ENCODE data around the gene EIF2S1. TPM values are rescaled to one million over a fixed set of nuclear protein-coding genes. Genes with fewer than 3 reads are reported as not detected.

EIF2S1 gene
- total RNA-seq, 6 experiments from 2014 or later: 163 to 218 (median 178) TPM

DNA sequence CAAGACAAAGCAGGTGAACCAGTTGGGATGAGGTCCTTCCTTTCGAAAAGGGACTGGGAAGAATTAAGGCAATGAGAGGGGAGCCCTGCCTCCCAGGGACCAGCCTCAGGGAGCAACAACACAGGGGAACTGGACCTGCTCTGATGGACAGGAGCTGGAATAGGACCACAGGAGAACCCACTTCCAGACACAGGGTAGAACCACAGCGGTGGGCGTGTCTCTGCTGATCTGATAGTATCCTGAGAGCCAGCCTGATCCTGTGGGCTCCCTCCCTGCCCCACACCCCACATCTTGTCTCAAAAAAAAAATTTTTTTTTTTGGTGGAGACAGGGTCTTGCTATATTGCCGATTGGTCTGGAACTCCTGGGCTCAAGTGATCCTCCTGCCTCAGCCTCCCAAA, 65.5 kb downstream of the EIF2S1 start:
- H3K27me3 Mint-ChIP-seq (ENCODE audit: insufficient read depth): peaks cover 7% of the 10 kb centered on the region
- H3K9me3 Mint-ChIP-seq: no peaks in the 10 kb centered on the region
- H3K4me1 Mint-ChIP-seq (ENCODE audit: low read depth): peaks cover 29% of the 10 kb centered on the region

DNA sequence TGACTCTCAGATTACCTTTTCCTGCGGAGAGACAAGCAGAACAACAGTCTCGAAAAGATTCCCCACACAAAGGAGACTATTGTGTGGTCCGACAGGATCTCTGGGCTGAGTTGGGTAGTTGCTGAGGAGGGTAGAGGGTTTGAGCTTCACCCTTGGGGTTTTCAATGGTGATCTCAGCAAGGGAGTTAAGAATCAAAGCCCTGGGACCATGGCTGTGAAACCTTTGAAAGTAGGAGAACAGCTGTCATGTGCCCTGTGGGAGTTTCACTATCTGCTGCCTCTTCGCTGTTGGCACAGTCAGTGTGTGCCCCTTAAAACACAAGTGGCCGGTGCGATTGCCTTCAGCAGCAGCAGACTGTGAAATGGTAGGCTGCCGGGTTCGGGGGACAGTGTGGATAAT, 66.0 kb downstream of the EIF2S1 start:
- no peak for DNase-seq
- Mint-ChIP-seq H3K27ac (no peak overlapping the region), H3K4me1 (ENCODE audit: low read depth) (peaks cover 29% of the 10 kb centered on the region), H3K27me3 (ENCODE audit: insufficient read depth) (peaks cover 11% of the 10 kb centered on the region), H3K9me3 (no peaks in the 10 kb centered on the region), H3K36me3 (ENCODE audit: low read depth) (no peaks in the 10 kb centered on the region), H3K4me3 (no peak overlapping the region)
- TF ChIP-seq, protein P1, sequence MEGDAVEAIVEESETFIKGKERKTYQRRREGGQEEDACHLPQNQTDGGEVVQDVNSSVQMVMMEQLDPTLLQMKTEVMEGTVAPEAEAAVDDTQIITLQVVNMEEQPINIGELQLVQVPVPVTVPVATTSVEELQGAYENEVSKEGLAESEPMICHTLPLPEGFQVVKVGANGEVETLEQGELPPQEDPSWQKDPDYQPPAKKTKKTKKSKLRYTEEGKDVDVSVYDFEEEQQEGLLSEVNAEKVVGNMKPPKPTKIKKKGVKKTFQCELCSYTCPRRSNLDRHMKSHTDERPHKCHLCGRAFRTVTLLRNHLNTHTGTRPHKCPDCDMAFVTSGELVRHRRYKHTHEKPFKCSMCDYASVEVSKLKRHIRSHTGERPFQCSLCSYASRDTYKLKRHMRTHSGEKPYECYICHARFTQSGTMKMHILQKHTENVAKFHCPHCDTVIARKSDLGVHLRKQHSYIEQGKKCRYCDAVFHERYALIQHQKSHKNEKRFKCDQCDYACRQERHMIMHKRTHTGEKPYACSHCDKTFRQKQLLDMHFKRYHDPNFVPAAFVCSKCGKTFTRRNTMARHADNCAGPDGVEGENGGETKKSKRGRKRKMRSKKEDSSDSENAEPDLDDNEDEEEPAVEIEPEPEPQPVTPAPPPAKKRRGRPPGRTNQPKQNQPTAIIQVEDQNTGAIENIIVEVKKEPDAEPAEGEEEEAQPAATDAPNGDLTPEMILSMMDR (IDR thresholded peaks at IDR 0.05): no peak

More for the DNA sequence above, 65.5 kb downstream of the EIF2S1 start:
- Mint-ChIP-seq H3K27ac (no peak overlapping the region), H3K4me3 (no peak overlapping the region), H3K36me3 (ENCODE audit: low read depth) (no peaks in the 10 kb centered on the region)
- DNase-seq: no peak
- TF ChIP-seq, protein P1 (IDR thresholded peaks at IDR 0.05): no peak

DNA sequence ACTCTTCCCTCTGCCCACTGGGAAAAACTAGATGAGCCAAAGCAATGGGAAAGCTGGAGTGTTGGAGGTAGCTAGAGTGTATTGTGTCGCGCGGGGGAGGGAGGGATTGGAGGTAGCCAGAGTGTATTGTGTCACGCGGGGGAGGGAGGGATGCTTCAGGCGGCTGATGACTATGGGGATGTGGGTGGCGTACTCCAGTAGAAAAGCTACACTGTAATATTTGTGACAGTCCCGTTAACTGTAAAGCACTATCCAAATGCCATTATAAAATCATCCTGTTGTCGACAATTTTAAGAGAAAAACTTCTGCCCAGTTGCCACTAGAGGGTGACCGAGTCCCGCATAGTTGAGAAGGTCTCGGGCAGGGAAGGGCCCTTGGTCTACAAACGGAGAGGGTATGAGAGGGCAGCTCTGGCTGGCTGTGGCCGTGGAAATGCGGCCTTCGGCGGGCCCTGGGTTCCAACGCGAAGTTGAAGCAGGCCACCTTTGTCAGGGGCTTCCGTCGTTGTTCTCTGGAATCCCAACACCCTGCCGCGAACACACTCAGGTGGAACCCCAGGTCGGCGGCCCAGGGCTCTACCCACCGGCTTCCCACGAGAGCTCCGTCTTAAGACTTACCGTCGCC, 67.0 kb downstream of the EIF2S1 start:
- no peaks in the 10 kb centered on the region for H3K9me3 Mint-ChIP-seq
- H3K27ac Mint-ChIP-seq: no peak overlapping the region
- peak overlapping the region; percentile 17; the same call in 1 of the 2 replicates for H3K4me3 Mint-ChIP-seq
- peak; percentile 73 for DNase-seq
- peaks cover 11% of the 10 kb centered on the region for H3K27me3 Mint-ChIP-seq (ENCODE audit: insufficient read depth)
- TF ChIP-seq, protein P1 (IDR thresholded peaks at IDR 0.05): peak; percentile 90
- no peaks in the 10 kb centered on the region for H3K36me3 Mint-ChIP-seq (ENCODE audit: low read depth)
- H3K4me1 Mint-ChIP-seq (ENCODE audit: low read depth): peaks cover 29% of the 10 kb centered on the region

DNA sequence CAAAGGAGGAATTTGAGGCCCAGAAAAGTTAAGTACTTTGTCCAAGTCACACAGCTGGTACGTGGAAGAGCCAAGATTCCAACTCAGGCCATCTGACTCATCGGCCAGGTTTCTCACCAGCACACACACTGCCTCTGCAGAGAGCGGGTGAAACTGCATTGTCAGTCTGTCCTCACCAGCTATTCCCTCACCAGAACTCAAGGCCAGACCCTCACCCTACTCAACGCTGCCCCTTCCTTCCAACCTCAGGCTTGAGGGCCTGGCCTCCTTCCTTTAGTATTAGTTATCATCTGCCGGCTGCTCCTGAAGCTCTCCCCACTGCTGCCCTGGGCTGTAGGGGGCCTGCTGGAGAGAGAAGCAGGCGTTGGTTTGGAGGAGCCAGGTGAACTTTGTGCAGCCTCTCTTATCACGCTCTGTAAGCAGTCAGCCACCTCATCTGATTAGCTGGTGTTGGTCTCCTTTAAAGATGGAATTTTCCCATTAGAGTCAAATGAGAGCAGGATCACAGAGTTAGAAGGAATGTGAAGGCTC, 68.4 kb downstream of the EIF2S1 start:
- no peaks in the 10 kb centered on the region for H3K9me3 Mint-ChIP-seq
- H3K27ac Mint-ChIP-seq: no peak overlapping the region
- H3K36me3 Mint-ChIP-seq (ENCODE audit: low read depth): no peaks in the 10 kb centered on the region
- H3K4me1 Mint-ChIP-seq (ENCODE audit: low read depth): peaks cover 29% of the 10 kb centered on the region
- DNase-seq: peak; percentile 67
- TF ChIP-seq, protein P1 (IDR thresholded peaks at IDR 0.05): no peak
- no peak overlapping the region for H3K4me3 Mint-ChIP-seq
- peaks cover 22% of the 10 kb centered on the region for H3K27me3 Mint-ChIP-seq (ENCODE audit: insufficient read depth)

DNA sequence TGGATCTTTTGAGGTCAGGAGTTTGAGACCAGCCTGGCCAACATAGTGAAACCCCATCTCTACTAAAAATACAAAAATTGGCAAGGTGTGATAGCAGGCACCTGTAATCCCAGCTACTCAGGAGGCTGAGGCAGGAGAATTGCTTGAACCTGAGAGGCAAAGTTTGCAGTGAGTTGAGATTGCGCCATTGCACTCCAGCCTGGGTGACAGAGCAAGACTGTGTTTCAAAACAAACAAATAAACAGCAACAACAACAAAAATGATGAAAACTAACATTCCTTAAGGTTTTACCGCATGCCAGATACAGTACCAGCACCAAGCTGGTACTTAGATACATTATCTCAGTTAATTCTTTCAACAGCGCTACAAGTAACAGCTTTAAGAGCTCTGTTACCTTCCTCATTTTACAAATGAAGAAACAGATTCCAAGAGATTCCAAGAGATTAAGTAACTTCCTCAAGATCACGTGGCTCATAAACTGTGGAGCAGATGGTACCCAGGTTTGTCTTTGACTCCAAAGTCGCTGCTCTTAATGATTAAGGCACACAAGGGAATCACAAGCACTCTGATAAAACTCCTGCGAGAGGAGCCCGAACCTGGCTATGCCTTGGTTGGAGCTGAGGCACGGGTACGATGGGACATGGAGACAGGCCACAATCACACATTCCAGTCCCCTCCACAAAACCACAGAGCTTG, 69.5 kb downstream of the EIF2S1 start:
- Mint-ChIP-seq H3K4me3 (no peak overlapping the region), H3K27ac (no peak overlapping the region), H3K4me1 (ENCODE audit: low read depth) (peaks cover 29% of the 10 kb centered on the region), H3K36me3 (ENCODE audit: low read depth) (no peaks in the 10 kb centered on the region), H3K9me3 (no peaks in the 10 kb centered on the region), H3K27me3 (ENCODE audit: insufficient read depth) (peaks cover 27% of the 10 kb centered on the region)
- TF ChIP-seq, protein P1 (IDR thresholded peaks at IDR 0.05): no peak
- DNase-seq: no peak

Data from HFFc6 (cell line).